Right lobe of liver (tissue), 4 donors: ENCODE measurements around the gene SYNPO2L.

Experiments
- CTCF ChIP-seq, 4 donors: fragments of 200-600 bp in 3 of 4; fragments of 450-650 bp in 1 of 4; IDR thresholded peaks; one replicate each; pipeline versions ENCODE4 v1.5.1 to v1.8.0; 2016 to 2022; ENCODE audit warnings: antibody characterized with exemption in 4 of 4, mild to moderate bottlenecking in 2 of 4
- POLR2A ChIP-seq: fragments of 450-650 bp; IDR thresholded peaks from one replicate; pipeline ENCODE4 v1.6.1; 2017; ENCODE audit warnings: antibody characterized with exemption, mild to moderate bottlenecking
- donor health status: DM: no; HTN: no; CAD: no.
- donor health status: DM: no; HTN: no; CAD: no.
- donor health status: DM: no; HTN: yes; CAD: no.

DNA sequence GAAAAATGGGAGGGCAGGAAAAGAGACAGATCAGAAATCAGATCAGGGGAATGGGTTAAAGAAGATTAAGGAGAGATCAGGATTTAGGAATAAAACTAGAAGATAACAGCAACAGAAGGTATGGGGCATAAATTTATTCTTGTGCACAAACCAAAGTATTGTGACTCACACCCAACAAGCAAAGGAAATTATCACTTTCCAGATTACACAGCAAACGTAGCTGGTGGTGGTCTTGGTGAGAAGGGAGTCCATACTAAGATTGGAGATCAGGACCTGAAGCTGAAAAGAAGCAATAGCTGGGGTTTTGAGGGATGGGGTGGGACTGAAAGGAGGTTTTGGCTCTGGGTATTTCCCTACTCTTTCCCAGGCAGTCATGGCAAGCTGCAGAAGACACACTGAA lies 11.1 kb downstream of the SYNPO2L start:
- TF ChIP-seq POLR2A = no peak
- TF ChIP-seq CTCF (IDR thresholded peaks at IDR 0.05) = no peak
